NCI-H2107 treated with DMSO at 0.1 percent for 48 hours (cell line): ENCODE measurements around the gene TMEM52B.

ENCODE experiments used
- DNase-seq: peaks from one replicate; lab custom pipeline; 2025; ENCODE audit not compliant: unreplicated experiment; lab: John Stamatoyannopoulos, UW

Gene TMEM52B

GRCh38 chr12:10238526-10238925, 59.7 kb downstream of the TMEM52B start:
- DNase-seq = no peak

GRCh38 chr12:10241290-10241689, 62.5 kb downstream of the TMEM52B start:
- DNase-seq = no peak
